CD4-positive, alpha-beta T cell treated with Interleukin-10 for 1 hour (primary cell): Measurements from ENCODE around the gene MLST8.

ENCODE experiments used
- DNase-seq: peaks from one replicate; pipeline ENCODE4 v3.0.0-alpha.2; 2020

The MLST8 gene

GRCh38 chr16:2205104-2205966, at the start of gene MLST8:
Gene MLST8, plus strand, starts transcription at chr16:2205454. Its CDS starts 632 bp downstream, at chr16:2206086.
- DNase-seq = peak; percentile 93

- no peak for DNase-seq
These were observed 49.0 kb upstream of the MLST8 start for GRCh38 chr16:2155977-2156848.

GRCh38 chr16:2156849-2157224, 48.4 kb upstream of the MLST8 start:
- DNase-seq = no peak

GRCh38 chr16:2157480-2158261, 47.6 kb upstream of the MLST8 start:
- no peak for DNase-seq

DNA sequence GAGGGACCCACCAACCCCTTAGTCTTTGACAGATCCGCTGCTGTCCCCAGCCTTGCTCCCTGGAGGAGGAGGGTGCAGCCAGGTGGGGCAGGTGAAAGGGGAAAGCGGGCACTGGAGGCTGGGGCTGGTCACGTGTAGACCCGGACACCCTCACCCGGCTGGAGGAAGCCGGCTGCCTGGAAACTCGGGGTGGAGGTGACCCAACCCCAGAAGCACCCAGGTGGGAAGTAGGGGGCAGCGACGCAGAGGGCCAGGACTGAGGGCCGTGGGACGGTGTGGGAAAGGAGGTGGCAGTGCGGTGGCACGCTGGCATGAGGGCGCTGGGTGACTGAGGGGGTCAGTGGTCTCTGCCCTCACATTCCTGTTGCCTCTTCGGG, 47.0 kb upstream of the MLST8 start:
- DNase-seq = no peak

DNA sequence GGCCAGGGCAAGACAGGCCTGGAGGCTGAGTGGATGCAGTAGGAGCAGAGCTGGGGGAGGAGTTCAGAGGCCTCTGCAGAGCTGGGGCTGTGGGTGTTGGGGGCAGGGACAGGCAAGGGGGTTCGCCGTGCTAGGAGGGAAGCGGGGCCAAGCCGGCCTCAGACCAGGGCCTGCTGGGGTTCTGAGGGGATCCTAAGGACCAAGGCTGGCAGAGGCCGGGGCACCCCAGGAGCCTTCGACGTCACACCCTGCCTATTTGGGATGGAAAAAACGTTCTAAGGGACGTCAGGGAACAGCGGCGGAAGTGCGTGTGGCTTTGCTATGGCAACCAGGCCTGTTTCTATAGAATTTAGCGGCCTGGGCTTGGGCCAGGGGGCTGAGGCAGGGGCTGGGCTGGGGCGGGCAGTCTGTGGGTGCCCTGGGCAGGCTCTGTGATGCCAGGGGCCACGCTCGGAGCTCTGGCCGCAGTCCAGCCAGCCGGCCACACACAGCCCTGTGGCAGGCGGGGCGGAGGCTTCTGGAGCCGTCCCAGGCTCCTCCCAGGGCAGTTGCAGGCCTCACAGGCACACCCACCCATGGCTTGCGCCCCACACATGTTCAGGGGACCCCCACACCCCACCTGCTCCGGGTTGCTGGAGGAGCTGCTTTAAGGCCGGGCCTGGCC, 45.9 kb upstream of the MLST8 start:
- no peak for DNase-seq

DNA sequence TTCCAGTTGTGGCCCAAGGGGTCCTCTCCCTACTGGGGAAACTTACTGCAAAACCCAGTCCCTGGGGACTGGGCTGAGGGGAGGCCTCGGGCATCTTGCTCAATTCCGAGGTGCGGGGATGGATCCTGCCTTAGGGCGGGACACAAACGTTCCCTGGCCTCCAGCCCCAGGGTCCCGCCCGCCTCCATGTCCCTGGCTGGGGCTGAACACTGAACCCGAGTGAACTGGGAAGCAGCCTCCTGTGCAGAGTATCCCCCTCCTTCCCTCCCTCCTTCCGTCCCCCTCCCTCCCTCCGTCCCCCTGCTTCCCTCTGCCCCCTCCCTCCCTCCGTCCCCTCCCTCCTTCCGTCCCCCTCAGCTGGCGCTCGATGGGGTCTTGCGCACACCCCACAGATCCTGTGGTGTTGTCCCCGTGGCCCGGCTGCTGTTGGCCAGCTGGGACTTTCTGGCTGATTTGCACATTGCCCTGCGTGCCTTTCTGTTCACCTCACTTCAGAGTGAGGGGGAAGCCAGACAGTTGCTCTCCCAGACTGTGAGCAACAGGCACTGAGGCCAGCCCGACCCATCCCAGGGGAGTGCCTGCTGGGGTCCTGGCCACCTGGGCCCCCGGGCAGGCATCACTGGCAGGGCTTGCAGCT, 44.2 kb upstream of the MLST8 start:
- no peak for DNase-seq

- no peak for DNase-seq
These were observed 43.3 kb upstream of the MLST8 start for GRCh38 chr16:2161911-2162310.

- DNase-seq = no peak
These were observed 42.6 kb upstream of the MLST8 start for GRCh38 chr16:2162676-2163118.

GRCh38 chr16:2163211-2163881, 41.9 kb upstream of the MLST8 start:
- peak; percentile 35 for DNase-seq

- no peak for DNase-seq
These were observed 39.4 kb upstream of the MLST8 start for GRCh38 chr16:2165861-2166260.

GRCh38 chr16:2166263-2167067, 38.8 kb upstream of the MLST8 start:
- DNase-seq = no peak

- DNase-seq = no peak
These were observed 38.1 kb upstream of the MLST8 start for GRCh38 chr16:2167068-2167638.

DNA sequence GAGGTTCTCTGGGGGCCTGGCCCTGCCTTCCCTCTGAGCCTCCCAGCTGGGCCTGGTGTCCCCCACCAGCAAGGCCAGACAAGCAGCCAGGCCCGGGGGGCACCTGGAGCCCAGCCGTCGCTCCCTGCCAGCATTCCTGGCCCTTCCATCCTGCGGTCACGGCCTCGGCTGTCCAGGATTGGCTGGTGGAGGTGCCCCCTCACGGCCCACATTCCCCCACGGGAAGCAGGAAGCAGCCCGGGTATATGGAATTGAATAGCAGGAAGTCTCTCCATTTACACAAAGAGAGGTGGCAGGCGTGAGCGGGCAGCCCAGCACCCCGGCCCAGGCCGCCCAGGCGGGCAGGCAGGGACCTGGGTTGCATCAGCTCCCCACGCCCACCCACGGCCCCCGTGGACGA, 35.2 kb upstream of the MLST8 start:
- no peak for DNase-seq

- DNase-seq = no peak
These were observed 34.4 kb upstream of the MLST8 start for GRCh38 chr16:2170587-2171435.

DNA sequence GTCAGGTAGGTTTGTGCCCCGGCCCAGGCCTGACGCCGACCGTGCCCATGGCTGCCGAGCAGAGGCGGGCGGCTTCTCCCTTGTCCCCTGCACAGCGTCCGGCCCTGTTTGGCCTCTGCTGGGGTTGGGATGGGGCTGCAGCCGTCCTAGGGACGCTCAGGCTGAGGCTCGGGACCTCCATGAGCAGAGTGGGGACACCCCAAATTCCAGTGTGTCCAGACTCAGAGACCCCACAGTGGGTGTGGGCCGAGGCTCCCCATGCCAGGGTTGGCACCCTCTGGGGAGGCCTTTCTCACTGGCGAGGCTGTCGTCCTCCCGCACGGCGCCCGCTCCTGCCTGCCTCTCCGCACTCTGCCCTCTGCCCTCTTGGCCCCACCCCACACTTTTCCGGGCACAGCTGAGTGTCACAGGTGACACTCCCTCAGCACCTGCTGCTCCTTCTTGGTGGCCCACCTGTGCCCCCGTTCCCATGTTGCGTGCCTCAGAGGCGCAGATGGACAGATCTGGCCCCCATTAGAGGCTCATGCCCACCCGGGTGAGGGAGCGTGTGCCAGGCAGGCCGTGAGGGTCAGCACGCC, 33.6 kb upstream of the MLST8 start:
- DNase-seq = no peak

GRCh38 chr16:2172688-2173335, 32.4 kb upstream of the MLST8 start:
- DNase-seq = no peak

DNA sequence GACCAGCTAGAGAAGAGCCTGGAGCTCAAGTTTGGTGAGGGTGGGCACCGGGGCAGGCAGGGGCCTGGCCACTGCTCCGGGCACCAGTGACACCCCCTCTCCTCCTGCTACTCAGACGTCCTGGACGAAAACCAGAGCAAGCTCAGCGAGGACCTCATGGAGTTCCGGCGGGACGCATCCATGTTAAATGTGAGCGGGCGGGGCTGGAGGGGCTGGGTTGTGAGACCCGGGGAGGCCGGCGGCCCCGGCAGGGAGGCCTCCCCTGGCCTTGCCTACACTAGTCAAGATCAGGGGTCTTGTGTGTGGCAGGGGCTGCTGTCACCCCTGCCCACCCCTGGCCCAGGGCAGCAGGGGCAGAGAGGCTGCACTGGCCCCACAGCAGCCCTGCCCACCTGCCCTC, 31.9 kb upstream of the MLST8 start:
- no peak for DNase-seq
